SH-SY5Y (cell line): ENCODE data around the gene NKD2.

ENCODE experiments used
- GATA2 ChIP-seq: IDR thresholded peaks from 2 replicates; pipeline ENCODE4 v1.6.1; 2011; ENCODE audit warnings: mild to moderate bottlenecking, low read depth, low read length
- GATA3 ChIP-seq: IDR thresholded peaks from 2 replicates; pipeline ENCODE4 v1.6.1; 2011; ENCODE audit warnings: low read depth, mild to moderate bottlenecking, low read length, moderate library complexity

DNA sequence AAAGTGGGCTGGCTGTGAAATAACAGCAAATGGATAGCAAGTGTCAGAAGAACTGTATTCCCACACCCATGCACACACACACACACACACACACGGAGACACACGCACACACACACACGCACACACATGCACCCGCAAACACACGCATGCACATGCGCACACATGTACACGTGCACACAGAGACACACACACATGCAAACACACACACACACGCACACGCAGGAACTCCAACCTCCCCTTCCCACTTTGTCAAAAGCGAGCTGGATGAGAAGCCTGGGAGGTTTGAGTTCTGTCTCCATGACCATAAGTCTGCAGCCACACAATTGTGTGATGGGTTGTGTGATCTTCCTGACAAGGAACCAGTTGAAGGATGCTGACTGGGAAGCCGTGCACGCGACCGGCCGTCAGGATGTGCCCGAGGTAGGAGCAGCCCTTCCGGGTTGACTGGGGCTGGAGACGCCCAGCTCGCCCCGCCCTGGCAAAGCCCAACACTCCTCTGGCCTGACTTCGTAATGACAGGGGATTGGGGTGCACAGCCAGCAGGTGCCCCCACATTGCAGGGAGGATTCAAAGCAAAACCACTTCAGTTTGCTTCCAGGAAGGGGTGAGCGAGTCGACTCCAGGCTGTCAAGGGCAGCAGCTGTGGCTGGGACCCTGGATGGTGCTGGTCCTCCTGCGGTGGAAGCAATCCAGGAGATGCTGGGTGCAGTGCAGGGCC lies 29.3 kb upstream of the NKD2 start:
- TF ChIP-seq GATA2 (no peak), GATA3 (no peak)
